NCI-H345 (cell line): Measurements from ENCODE around the gene GAL3ST1.
"Not testable (repeated sequence)": the region's sequence is repeated elsewhere in the genome, so short reads cannot be mapped to it uniquely, and the experiment has no call there.

ENCODE experiments used
- DNase-seq: peaks from one replicate; lab custom pipeline; 2025; lab: John Stamatoyannopoulos, UW

GAL3ST1 gene

GRCh38 chr22:30596199-30596598, 21.7 kb upstream of the GAL3ST1 start:
- no peak for DNase-seq

DNA sequence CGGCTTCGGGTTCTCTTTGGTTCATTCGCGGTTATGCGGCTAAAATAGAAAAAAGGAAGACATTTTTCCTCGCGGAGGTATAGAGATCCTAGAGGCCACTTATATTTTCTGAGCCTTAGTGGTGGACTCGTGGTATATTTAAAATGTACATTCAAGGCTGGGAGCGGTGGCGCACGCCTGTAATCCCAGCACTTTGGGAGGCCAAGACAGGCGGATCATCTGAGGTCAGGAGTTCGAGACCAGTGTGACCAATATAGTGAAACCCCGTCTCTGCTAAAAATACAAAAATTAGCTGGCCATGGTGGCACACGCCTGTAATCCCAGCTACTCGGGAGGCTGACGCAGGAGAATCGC, 17.9 kb upstream of the GAL3ST1 start:
- not testable (repeated sequence) for DNase-seq

- DNase-seq: peak; percentile 97
Measured at GRCh38 chr22:30591588-30592359, 17.3 kb upstream of the GAL3ST1 start, which contains the start of gene PES1. TSS of gene PES1 (minus strand) at chr22:30591910. CDS start at chr22:30591833, 77 bp downstream.

- DNase-seq: no peak
Measured at GRCh38 chr22:30591191-30591587, 16.7 kb upstream of the GAL3ST1 start.

DNA sequence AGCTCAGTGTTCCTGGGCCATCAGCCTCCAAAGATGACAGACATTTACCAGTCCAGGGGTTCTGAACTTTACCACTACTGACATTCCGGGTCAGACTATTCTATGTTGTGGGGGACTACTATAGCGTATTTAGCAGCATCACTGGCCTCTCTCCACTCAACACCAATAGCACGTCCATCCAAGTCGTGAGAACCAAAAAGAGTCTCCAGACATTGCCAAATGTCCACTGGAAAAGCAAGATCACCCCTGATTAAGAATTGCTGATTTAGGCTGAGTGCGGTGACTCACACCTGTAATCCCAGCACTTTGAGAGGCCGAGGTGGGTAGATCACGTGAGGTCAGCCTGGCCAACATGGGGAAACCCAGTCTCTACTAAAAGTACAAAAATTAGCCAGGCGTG, 11.9 kb upstream of the GAL3ST1 start:
- DNase-seq: no peak

DNA sequence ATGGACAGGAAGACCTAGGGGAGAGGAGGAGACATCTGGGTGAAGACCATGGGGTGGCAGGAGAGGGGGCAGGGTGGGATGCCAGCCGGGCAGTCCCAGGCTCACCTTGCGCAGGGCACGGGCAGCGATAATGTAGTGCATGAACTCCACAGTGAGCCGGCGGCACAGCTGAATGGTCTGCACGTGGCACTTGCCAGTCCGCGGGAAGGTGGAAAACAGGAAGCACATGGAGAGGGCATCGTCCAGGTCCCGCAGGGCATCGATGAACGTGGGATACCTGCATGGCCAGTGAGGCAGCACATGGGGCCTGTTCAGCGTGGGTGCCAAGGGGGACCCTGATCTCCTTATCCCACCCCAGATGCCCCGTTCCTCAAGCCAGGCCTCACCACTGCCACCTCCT, 10.0 kb upstream of the GAL3ST1 start:
- DNase-seq: no peak

DNA sequence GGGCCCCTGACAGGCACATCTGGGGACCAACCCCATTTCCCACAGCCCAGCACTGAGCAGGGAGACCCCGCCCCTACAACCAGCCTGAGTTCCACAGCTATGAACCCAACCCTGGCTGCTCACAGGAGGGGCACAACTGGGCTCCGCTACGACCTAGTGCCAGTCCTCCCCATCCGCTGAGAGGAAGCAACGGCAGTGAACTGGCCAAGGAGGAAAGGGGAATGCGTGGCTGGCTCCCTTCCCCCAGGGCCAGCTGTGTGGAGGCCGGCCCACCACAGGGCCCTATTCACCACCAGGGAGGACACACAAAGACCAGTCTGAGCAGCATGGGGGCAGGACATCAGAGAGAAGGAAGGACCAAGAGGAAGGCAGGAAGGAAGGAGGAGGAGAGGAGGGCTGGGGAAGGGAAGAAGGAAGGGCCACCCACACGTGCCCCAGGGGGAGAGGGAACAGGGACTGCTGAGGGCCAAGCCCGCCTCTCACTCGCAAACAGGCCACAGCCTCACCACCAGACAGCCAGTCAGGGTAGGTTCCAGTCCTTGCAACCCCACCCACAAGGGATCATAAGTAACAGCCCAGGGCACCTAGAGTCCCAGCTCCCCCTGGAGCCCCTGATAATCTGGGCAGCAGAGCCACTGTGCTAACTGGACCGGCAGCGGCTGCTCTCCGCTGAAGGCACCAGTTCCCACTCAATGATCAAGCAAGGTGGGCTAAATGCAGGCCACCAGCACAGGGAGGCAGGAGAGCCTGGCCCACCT, 8.5 kb upstream of the GAL3ST1 start:
- no peak for DNase-seq

DNA sequence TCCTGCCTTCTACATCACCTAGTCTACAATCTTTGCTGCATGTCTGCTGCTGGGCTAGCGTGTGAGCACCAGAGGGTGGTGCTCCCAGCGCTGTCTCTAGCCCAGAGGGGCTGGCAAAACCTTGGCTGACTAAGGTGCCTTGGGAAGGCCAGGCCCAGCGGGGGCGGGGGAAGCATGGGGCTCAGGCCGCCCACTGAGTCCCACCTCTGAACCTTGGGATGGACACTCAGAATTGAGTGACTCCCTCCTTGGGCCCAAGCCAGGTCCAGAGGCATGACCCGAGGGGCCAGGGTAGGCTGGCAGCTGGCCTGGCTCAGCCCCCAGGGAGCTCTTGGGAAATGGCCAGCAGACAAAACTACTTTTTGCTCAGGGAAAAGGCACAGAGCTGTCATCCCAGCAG, 7.6 kb upstream of the GAL3ST1 start:
- no peak for DNase-seq

DNA sequence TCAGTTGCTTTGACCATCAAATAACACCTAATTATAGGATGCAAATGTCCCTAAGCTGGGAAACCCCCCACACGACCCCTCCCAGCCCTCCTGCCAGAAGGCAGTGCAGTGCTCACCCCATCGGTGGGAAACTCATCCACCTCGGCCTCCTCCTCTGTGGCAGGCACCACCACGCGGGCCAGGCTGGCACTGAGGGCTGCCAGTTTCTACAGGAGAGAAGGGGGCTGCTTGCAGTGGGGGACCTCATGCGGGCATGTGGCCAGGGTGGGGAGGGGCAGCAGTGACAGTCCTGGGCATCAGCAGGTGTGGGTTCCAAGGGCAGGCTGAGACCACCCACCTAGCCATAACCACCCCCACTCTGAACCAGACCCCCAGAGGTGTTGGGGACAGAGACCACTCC, 6.4 kb upstream of the GAL3ST1 start:
- no peak for DNase-seq

DNA sequence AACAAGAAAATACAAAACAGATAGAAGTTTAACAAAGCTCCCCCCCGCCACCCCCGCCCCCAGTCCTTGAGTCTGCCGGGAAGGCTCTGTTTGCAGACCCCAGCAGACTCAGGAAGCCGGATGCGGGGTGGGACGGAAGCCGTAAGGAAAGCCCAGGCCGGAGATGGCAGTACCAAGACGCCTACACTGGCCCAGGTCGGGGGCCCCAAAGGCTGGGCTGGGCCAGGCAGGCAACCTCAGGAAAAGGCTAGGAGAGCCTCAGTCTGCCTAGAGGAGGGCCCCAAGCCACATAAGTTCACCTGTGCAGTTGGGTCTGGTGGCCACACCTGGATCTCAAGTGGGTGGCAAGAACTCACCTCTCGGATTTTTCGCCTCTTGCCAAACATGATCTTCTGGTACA, 4.0 kb upstream of the GAL3ST1 start:
- no peak for DNase-seq

- DNase-seq: no peak
Measured at GRCh38 chr22:30575859-30576258, 1.4 kb upstream of the GAL3ST1 start.

DNA sequence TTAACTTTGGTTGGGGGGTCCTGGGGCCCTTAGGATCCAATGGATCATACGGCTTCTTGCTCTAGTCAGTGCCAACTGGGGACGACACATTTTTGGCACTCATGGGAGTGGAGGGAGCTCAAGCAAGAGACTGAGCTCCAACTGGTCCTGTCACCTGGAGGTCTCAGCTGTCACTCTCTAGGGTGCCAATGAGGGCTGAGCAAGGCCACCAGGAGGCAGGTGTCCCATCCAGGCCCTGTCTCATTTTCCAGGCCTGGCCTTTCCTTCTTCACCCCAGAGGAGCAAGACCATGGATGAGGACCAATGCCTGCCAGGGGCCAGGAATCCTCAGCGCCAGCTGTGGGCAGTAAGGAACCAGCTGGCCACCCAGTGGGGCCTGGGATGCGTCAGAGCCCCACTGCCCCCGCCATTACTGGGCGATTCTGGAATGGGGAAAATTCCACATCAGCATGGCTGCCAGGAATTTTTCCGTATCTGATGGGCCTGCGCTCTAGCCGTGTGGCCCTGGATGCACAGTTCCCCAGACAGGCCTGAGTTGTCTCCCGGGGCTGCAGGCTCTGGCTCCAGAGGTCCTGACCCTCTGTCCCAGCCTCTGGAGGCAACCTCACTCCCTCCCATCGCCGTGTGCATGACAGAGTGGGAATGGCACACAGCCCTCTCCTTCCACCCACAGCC, 669 bp upstream of the GAL3ST1 start:
- no peak for DNase-seq

GRCh38 chr22:30573594-30574094, 821 bp downstream of the GAL3ST1 start:
- no peak for DNase-seq

DNA sequence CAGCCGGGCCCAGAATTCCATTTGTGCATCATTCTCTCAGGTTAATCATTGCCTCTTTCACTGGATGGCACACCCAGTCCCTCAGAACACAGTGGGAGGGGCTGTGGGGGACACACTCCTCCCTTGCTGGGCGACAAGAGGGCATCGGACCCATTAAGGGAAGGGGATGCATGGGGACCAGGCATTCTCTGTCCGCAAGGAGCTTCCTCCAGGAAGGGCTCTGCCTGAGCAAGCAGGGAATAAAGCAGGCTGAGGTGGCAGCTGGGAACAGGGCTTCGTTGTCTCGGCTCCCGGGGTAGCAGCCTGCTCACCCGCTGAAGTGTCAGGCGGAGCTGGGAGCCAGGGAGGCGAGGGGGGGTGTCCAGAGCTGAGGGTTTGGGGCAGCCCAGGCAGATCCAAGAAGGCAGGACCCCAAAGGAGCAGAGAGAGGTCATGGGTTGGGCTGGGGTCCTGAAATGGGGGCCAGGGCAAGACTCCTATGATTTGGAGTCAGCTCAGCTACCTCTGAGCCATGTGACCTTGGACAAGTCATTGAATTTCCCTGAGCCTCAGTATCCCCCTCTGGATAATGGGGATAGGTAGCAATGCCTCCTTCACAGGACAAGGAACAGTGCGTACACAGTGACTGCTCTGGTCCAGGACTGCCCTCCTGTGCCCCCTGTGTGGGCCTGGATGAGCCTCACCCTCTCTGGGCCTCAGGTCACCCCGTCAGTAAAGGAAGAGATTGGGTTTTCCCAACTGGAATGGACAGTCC, 1.4 kb downstream of the GAL3ST1 start:
- DNase-seq: no peak

GRCh38 chr22:30572210-30572609, 2.3 kb downstream of the GAL3ST1 start:
- DNase-seq: no peak

DNA sequence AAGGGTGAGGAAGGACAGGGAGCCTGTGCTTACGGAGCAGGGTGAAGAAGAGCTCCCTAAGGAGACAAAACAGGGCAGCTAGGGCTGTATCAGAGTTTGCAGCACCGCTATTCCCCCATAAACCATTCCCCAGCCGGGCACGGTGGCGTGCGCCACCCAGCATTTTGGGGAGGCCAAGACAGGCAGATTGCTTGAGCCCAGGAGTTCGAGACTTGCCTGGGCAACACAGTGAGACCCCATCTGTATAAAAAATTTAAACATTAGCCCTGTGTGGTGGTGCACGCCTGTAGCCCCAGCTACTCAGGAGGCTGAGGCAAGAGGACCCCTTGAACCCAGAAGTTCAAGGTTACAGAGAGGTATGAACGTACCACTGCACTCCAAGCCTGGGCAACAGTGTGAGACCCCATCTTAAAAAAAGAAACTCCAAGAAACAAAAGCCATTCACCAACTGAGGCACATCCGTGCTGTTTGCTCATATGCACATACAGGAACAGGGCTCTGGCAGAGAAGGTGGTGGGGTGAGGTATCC, 4.7 kb downstream of the GAL3ST1 start:
- no peak for DNase-seq

GRCh38 chr22:30568137-30568805, 6.2 kb downstream of the GAL3ST1 start:
- no peak for DNase-seq

DNA sequence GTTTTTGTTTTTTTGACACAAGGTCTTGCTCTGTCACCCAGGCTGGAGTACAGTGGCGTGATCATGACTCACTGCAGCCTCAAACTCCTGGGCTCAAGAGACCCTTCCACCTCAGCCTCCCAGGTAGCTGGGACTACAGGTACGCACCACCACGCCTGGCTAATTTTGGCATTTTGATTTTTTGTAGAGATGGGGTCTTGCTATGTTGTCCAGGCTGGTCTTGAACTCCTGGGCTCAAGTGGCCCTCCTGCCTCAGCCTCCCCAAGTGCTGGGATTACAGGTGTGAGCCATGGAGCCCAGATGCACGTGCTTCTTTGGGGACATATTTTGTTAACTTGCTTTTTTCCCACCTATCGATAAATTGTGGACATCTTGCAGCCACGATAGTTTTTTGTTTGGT, 7.2 kb downstream of the GAL3ST1 start:
- DNase-seq: not testable (repeated sequence)

GRCh38 chr22:30566125-30566524, 8.3 kb downstream of the GAL3ST1 start:
- no peak for DNase-seq

- no peak for DNase-seq
Measured at GRCh38 chr22:30565341-30565740, 9.1 kb downstream of the GAL3ST1 start.

- no peak for DNase-seq
Measured at GRCh38 chr22:30564761-30565119, 9.7 kb downstream of the GAL3ST1 start.
